ENCODE results near the gene FAF1. TPM values are rescaled to one million over a fixed set of nuclear protein-coding genes. Genes with fewer than 3 reads are reported as not detected.
A peak's percentile ranks its signal among the peaks of the same experiment; 100 is the strongest.

Gene FAF1
- total RNA-seq, 4 donors from 2014 or later, result 47.1 to 87.0 (median 79.4) TPM

DNA sequence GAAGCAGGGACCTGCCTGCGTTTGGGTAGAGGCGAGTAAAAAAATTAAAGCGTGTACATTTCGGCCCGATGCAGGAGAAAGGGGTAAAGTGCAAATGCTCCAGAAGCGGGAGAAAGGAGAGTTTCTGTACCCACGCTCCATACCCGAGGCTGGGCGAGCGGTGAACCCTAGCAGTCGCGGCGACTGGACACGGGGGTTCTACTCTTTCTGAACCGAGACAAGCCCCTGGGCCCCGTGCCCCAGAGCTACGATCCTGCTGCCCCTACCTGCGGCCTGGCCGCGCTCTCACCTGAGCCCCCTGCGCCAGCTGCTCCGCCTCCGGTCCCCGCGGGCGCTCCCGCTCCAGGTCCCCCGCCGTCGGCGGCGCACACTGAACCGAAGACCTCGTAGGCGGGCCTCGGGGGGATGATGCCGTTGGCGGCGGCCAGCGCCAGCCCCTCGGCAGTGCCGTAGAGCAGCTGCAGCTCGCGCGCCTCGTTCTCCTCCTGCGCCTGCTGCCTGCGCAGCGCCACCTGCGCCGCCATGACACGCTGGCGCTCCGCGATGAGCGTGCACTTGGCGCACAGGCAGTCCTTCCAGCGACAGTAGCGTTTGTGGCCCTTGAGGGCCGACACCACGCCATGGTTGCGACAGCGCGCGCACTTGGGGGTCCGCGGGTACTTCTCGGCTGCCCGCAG lies 539.2 kb downstream of the FAF1 start:
- Histone ChIP-seq H3K27me3 (peaks cover 76% of the 10 kb centered on the region), H3K27ac (no peak overlapping the region), H3K4me3 (replicated peaks in 1 of 3) (no peak overlapping the region), H3K4me1 (peaks cover 9 to 73% of the 10 kb centered on the region in 2 donors), H3K36me3 (no peaks in the 10 kb centered on the region), H3K9me3 (no peaks in the 10 kb centered on the region)
- DNase-seq, result no peak
- TF ChIP-seq POLR2A (IDR thresholded peaks at IDR 0.05), result no peak
- no peak for TF ChIP-seq CTCF (IDR thresholded peaks at IDR 0.05)
- 3 to 7% methylated on average over 28 to 30 of the region's 69 CpGs for WGBS, 2 donors
- intact Hi-C loops (cut with DNase I), result no loop called here

GRCh38 chr1:50419907-50420677 lies 540.0 kb downstream of the FAF1 start:
- H3K36me3 ChIP-seq, result no peaks in the 10 kb centered on the region
- 13% methylated on average over 21 of the region's 21 CpGs for WGBS, 2 donors

DNA sequence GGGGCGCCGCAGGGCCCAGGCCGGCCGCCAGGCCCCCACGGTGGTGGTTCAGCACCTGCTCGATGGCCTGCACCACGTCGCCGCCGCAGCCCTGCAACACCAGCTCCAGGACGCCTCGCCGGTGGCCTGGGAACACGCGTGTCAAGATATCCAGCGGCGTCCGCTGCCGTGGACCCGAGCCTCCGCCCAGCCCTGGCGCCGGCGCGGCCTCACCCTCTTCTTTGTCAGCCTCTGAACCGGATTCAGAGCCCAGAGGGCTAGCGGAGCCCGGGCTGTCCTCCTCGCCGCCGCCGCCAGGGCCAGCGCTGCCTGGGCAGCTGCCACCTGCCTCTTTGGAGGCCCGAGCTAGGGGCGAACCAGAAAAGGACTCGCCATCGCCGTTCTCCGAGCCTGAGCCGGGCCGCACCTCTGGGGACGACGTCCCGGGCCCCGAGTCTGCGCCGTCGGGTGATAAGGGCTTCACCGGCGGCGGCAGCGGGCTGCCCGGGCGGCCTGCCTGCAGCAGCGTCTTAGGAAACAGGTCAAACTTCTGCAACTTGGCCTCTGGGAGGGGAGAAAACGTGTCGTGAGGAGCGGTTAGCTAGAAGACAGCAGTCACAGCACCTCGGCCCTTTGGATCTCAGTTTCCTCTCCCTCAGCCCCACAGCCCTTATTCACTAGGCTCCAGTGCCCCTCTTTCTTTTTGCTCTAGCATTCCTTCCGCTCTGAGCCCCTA lies 540.7 kb downstream of the FAF1 start:
- no peaks in the 10 kb centered on the region for H3K9me3 ChIP-seq
- peak overlapping the region in 1 of 3 donors; percentile 12 for H3K4me3 ChIP-seq (replicated peaks in 1 of 3)
- H3K27me3 ChIP-seq, result peaks cover 61% of the 10 kb centered on the region
- intact Hi-C loops (cut with DNase I), result no loop called here
- DNase-seq, result peak in 1 of 2 donors; percentile 27
- H3K27ac ChIP-seq, result no peak overlapping the region
- TF ChIP-seq CTCF (IDR thresholded peaks at IDR 0.05) (no peak), POLR2A (IDR thresholded peaks at IDR 0.05) (no peak)
- H3K36me3 ChIP-seq, result no peaks in the 10 kb centered on the region
- peaks cover 9 to 59% of the 10 kb centered on the region in 2 donors for H3K4me1 ChIP-seq
- WGBS, 2 donors, result 4 to 5% methylated on average over 17 to 27 of the region's 60 CpGs

More at GRCh38 chr1:50419907-50420677, 540.0 kb downstream of the FAF1 start:
- Histone ChIP-seq H3K27ac (no peak overlapping the region), H3K4me3 (replicated peaks in 1 of 3) (no peak overlapping the region), H3K4me1 (peaks cover 9 to 67% of the 10 kb centered on the region in 2 donors), H3K9me3 (no peaks in the 10 kb centered on the region), H3K27me3 (peaks cover 68% of the 10 kb centered on the region)
- intact Hi-C loops (cut with DNase I), result no loop called here
- no peak for DNase-seq
- TF ChIP-seq POLR2A (IDR thresholded peaks at IDR 0.05) (no peak), CTCF (IDR thresholded peaks at IDR 0.05) (no peak)

DNA sequence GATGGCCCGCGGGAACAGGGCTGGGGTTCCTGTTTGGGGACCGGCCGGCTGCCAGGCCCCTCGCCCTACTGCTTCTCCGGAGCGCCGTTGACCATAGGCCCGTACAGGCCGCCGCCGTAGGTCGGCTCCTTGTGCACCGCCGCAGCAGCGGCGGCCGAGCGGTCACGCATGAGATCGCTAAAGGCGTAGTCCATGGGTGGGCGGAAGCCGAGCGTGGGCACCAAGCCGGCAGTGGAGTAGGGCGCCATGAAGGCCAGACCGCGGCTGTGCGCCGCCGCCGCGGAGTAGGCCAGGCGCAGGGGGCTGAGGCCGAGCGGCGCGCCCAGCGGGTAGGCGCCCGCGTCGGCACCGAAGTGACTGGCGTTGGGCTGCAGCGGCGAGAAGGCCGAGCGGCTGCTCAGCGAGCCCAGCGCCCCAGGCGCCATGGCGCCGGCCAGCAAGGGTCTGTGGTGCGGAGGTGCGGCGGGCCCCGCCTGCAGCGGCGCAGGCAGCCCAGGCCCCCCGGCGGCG lies 541.4 kb downstream of the FAF1 start:
- intact Hi-C loops (cut with DNase I), result no loop called here
- no peaks in the 10 kb centered on the region for H3K9me3 ChIP-seq
- peaks cover 57% of the 10 kb centered on the region for H3K27me3 ChIP-seq
- H3K27ac ChIP-seq, result no peak overlapping the region
- peak; percentile 22 to 28 for DNase-seq
- TF ChIP-seq CTCF (IDR thresholded peaks at IDR 0.05), result no peak
- no peak for TF ChIP-seq POLR2A (IDR thresholded peaks at IDR 0.05)
- peak overlapping the region in 1 of 3 donors; percentile 31 for H3K4me3 ChIP-seq (replicated peaks in 1 of 3)
- peaks cover 6 to 52% of the 10 kb centered on the region in 2 donors for H3K4me1 ChIP-seq
- H3K36me3 ChIP-seq, result no peaks in the 10 kb centered on the region
- WGBS, 2 donors, result 1% methylated on average over 24 of the region's 64 CpGs; no CpG with 5 or more reads in 1 of the 2 donors
